Fibroblast of mammary gland (primary cell): Measurements from ENCODE around the gene MLNR.

ENCODE experiments used
- DNase-seq: peaks from one replicate; pipeline ENCODE4 v3.0.0-alpha.2; 2010; ENCODE audit warnings: low read depth
- H3K4me3 ChIP-seq: 2 replicates; pipeline ENCODE4 v1.5.1; 2011; ENCODE audit warnings: low read depth, mild to moderate bottlenecking, low read length, moderate library complexity; ENCODE audit not compliant: control insufficient read depth
- TF ChIP-seq, protein P1 (sequence below): conservative IDR thresholded peaks from 2 replicates; pipeline ENCODE4 v1.5.1; 2011; ENCODE audit warnings: low read depth, low read length, inconsistent platforms; ENCODE audit not compliant: control insufficient read depth, insufficient read depth

Gene MLNR

DNA sequence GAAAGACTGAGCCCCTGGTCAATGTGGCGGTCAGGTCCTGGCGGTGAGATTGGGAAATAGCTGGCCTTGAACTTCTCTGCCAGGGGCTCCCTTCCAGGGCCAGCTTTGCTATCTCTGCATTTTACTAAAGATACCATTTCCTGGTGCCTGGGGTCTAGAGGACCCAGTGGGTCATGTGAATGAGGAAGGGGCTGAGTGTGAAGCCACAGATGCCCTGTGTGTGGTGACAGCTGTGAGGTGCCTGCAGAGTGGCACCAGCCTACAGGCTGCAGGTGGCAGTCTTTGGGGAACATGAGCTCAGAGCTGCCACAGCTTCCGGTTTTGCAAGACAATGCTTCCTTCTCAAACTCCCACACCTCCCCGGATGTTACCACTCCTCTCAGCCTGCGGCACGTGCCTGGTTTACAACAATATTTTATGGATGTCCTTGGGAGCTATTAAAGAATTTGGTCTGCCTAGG, 5.2 kb upstream of the MLNR start:
- no peak overlapping the region for H3K4me3 ChIP-seq
- TF ChIP-seq, protein P1, sequence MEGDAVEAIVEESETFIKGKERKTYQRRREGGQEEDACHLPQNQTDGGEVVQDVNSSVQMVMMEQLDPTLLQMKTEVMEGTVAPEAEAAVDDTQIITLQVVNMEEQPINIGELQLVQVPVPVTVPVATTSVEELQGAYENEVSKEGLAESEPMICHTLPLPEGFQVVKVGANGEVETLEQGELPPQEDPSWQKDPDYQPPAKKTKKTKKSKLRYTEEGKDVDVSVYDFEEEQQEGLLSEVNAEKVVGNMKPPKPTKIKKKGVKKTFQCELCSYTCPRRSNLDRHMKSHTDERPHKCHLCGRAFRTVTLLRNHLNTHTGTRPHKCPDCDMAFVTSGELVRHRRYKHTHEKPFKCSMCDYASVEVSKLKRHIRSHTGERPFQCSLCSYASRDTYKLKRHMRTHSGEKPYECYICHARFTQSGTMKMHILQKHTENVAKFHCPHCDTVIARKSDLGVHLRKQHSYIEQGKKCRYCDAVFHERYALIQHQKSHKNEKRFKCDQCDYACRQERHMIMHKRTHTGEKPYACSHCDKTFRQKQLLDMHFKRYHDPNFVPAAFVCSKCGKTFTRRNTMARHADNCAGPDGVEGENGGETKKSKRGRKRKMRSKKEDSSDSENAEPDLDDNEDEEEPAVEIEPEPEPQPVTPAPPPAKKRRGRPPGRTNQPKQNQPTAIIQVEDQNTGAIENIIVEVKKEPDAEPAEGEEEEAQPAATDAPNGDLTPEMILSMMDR = no peak
- no peak for DNase-seq

DNA sequence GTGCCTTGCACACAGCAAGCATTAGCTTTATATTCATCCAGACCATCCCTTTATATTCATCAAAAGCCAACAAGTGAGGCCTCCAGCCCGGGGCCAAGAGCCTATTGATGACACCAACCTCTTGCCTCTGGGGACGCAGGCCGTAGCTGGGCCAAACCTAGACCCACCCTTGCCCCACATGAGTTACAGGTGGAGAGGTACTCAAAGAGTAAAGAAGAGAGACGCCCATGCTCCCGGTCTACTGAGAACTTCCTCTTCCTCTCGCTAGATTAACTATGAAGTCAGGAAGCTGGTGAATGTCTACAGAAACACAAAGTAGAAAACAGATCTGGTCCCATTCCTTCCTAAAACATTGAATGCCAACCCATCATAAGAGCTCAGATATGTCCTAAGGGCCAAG, 3.8 kb upstream of the MLNR start:
- TF ChIP-seq, protein P1 = no peak
- H3K4me3 ChIP-seq = no peak overlapping the region
- no peak for DNase-seq

GRCh38 chr13:49217962-49218492, 2.1 kb upstream of the MLNR start:
- H3K4me3 ChIP-seq = no peak overlapping the region
- DNase-seq = no peak
- TF ChIP-seq, protein P1 = no peak

GRCh38 chr13:49218493-49219051, 1.6 kb upstream of the MLNR start:
- H3K4me3 ChIP-seq = no peak overlapping the region
- TF ChIP-seq, protein P1 = no peak
- DNase-seq = no peak

DNA sequence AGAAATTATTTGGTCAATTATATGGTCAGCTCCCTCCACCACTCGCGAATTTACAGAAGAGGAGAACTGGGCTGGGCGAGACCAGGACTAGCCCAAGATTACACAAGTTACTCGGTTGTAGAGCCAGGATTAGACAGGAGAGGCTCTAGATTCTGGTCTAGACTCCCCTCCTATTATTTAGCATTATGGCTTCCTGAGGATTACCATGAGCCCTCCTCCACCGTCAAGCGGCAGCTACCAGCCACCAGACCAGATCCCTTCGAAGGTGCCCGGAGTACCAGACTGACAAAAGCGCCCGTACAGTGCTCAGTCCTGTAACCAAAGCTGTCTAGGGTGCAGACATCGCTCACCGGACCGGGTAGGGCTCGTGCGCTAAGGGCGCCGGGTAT, 497 bp upstream of the MLNR start:
- DNase-seq = no peak
- TF ChIP-seq, protein P1 = no peak
- H3K4me3 ChIP-seq = no peak overlapping the region

GRCh38 chr13:49220856-49221589, 885 bp downstream of the MLNR start:
- H3K4me3 ChIP-seq = no peak overlapping the region

More at GRCh38 chr13:49220856-49221589, 885 bp downstream of the MLNR start:
- peak; percentile 15 for DNase-seq
- TF ChIP-seq, protein P1 = no peak
